ENCODE measurements around the gene DCPS. TPM values are rescaled to one million over a fixed set of nuclear protein-coding genes. Genes with fewer than 3 reads are reported as not detected.

Gene DCPS
- polyA plus RNA-seq, 1 of the 3 experiments (the other 2 are of a cell fraction) = 48.1 TPM

DNA sequence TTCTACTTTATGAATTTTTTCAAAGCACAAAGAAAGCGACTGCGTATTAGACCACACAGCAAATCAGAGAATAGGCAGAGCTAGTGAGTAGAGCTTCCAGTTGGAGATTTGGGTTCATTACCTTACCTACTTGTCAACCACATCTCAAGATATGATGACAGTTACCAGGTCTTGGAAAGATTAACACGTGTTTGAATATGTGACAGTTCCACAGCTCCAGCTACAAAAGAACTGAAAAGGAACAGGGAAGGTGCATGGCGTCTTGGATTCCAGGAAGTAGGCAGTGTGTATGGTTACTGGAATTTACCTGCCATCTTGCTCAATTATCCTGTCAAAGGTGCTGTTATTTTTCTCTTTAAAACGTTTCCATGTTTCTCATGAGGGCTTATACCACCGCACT lies 15.6 kb upstream of the DCPS start:
- H3K79me2 ChIP-seq (ENCODE audit: insufficient read depth) = peaks cover 33% of the 10 kb centered on the region
- 86% methylated on average over 6 of the region's 6 CpGs for WGBS (ENCODE audit: low lambda C conversion rate)
- no peaks in the 10 kb centered on the region for H3K9me3 ChIP-seq
- no peak for DNase-seq
- no peak overlapping the region for H3K9ac ChIP-seq
- no peak overlapping the region for H3K27ac ChIP-seq (ENCODE audit: low read depth in 2 of 2, low read length in 1 of 2)
- no peak overlapping the region for H3K4me3 ChIP-seq (ENCODE audit: low read depth in 2 of 2, low read length in 1 of 2)
- H3K27me3 ChIP-seq (ENCODE audit: insufficient read depth) = no peaks in the 10 kb centered on the region
- ChIA-PET CTCF (no interaction called here), POLR2A (no interaction called here)
- H4K20me1 ChIP-seq (ENCODE audit: insufficient read depth) = peaks cover 6% of the 10 kb centered on the region; the same call in 1 of the 2 replicates
- H3K36me3 ChIP-seq (replicated peaks in 1 of 2; ENCODE audit: control insufficient read depth in 1 of 2, insufficient read depth in 2 of 2, low read length in 1 of 2) = peaks cover 11 to 30% of the 10 kb centered on the region in 2 experiments
- no peak overlapping the region for H3K4me2 ChIP-seq
- TF ChIP-seq YY1 (IDR thresholded peaks at IDR 0.05; ENCODE audit: low read depth) (no peak), MXI1 (IDR thresholded peaks at IDR 0.05; ENCODE audit: low read depth, low read length) (no peak), NFIC (IDR thresholded peaks at IDR 0.05; ENCODE audit: borderline replicate concordance) (no peak), FOXJ3 (CRISPR knock-in tag; IDR thresholded peaks at IDR 0.05) (no peak), GABPA (IDR thresholded peaks at IDR 0.05; ENCODE audit: low read depth) (no peak), RFX5 (IDR thresholded peaks at IDR 0.05; ENCODE audit: low read length) (no peak), TEAD4 (IDR thresholded peaks at IDR 0.05; ENCODE audit: borderline replicate concordance, insufficient read depth) (no peak)
- TF ChIP-seq, protein P1, sequence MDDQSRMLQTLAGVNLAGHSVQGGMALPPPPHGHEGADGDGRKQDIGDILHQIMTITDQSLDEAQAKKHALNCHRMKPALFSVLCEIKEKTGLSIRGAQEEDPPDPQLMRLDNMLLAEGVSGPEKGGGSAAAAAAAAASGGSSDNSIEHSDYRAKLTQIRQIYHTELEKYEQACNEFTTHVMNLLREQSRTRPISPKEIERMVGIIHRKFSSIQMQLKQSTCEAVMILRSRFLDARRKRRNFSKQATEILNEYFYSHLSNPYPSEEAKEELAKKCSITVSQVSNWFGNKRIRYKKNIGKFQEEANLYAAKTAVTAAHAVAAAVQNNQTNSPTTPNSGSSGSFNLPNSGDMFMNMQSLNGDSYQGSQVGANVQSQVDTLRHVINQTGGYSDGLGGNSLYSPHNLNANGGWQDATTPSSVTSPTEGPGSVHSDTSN (IDR thresholded peaks at IDR 0.05) = no peak
- H3K9me2 ChIP-seq = no peaks in the 10 kb centered on the region
- H3F3A ChIP-seq (replicated peaks; ENCODE audit: insufficient read depth) = peaks cover 16% of the 10 kb centered on the region
- no peak overlapping the region for H2AFZ ChIP-seq (ENCODE audit: low read depth)
- peaks cover 9 to 32% of the 10 kb centered on the region in 2 experiments; a peak in 1 of 4 replicates for H3K4me1 ChIP-seq (ENCODE audit: control insufficient read depth in 1 of 2, insufficient read depth in 2 of 2, low read depth in 1 of 2, low read length in 1 of 2)

DNA sequence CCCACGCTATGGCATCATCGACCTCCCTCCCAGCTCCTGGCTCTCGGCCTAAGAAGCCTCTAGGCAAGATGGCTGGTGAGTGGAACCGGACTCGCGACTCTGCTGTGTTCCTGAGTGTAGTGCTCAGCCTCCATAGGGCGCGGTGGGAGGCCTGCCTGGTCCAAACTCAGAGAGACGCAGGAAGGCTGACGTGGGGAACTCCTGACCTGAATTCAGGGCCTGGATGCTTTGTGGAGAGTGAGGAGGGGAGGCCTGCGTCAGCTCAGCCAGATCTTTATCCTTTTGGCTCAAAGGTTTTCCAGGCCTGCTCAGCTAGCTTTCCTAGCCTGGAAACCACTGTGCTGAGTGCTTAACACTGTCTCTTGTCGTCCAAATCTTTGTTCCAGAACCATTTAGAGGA lies 13.0 kb upstream of the DCPS start:
- Histone ChIP-seq H2AFZ (ENCODE audit: low read depth) (no peak overlapping the region), H3K4me2 (no peak overlapping the region), H3K9me2 (no peaks in the 10 kb centered on the region), H3K9me3 (no peaks in the 10 kb centered on the region), H4K20me1 (ENCODE audit: insufficient read depth) (no peaks in the 10 kb centered on the region), H3F3A (replicated peaks; ENCODE audit: insufficient read depth) (peaks cover 4% of the 10 kb centered on the region), H3K79me2 (ENCODE audit: insufficient read depth) (peaks cover 16% of the 10 kb centered on the region), H3K36me3 (replicated peaks in 1 of 2; ENCODE audit: control insufficient read depth in 1 of 2, insufficient read depth in 2 of 2, low read length in 1 of 2) (peaks cover 22 to 42% of the 10 kb centered on the region in 2 experiments), H3K27me3 (ENCODE audit: insufficient read depth) (no peaks in the 10 kb centered on the region), H3K27ac (ENCODE audit: low read depth in 2 of 2, low read length in 1 of 2) (peak overlapping the region in 1 of 2 experiments; percentile 92; a peak in 2 of 4 replicates), H3K9ac (no peak overlapping the region), H3K4me1 (ENCODE audit: control insufficient read depth in 1 of 2, insufficient read depth in 2 of 2, low read depth in 1 of 2, low read length in 1 of 2) (peaks cover 0 to 29% of the 10 kb centered on the region in 2 experiments; a peak in 1 of 4 replicates), H3K4me3 (ENCODE audit: low read depth in 2 of 2, low read length in 1 of 2) (no peak overlapping the region)
- peak; percentile 69 for DNase-seq
- ChIA-PET CTCF (interaction anchor here (0.8 to 1.0 kb wide), 3 partner anchors 10 to 20 kb away, joined by 3 to 6 read pairs (median 3); no protein-coding TSS in a partner anchor), POLR2A (interaction anchor here (0.9 to 2.0 kb wide), 6 partner anchors 9 to 233 kb away, joined by 3 to 11 read pairs (median 5); partner anchors contain the start of genes DCPS, FOXRED1, SRPRA and TIRAP)
- TF ChIP-seq GATA2 (CRISPR knock-in tag; IDR thresholded peaks at IDR 0.05) (peak; percentile 83), EZH2phosphoT487 (IDR thresholded peaks at IDR 0.05; ENCODE audit: borderline replicate concordance, low read depth) (no peak), ELF1 (IDR thresholded peaks at IDR 0.05) (no peak)
- 56% methylated on average over 4 of the region's 12 CpGs for WGBS (ENCODE audit: low lambda C conversion rate)

DNA sequence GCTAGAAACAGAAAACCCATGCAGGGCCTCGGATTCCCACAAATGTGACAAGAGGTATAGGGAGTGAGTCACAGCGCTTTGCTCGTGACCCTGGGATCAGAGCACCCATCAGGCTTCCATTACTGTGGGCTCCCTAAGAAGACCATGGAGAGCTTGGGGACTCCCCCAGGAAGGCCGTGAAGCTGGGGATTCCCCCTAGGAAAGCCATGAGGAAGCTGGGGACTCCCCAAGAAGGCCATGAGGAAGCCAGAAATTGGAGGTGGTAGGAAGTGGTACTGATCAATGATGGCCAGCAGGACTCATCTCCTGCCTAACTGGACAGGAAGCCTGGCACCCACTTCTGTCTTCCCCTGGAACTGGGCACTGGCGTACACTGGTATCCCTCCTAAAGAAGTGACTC lies 10.1 kb upstream of the DCPS start:
- ChIA-PET CTCF (interaction anchor here (0.8 kb wide), 1 partner anchor 8 kb away, joined by 3 read pairs; no protein-coding TSS in a partner anchor), POLR2A (interaction anchor here (1.1 kb wide), 1 partner anchor 11 kb away, joined by 4 read pairs; no protein-coding TSS in a partner anchor)

More for the DNA sequence above, 10.1 kb upstream of the DCPS start:
- peaks cover 8% of the 10 kb centered on the region; the same call in 1 of the 2 replicates for H3K79me2 ChIP-seq (ENCODE audit: insufficient read depth)
- H3K9ac ChIP-seq = no peak overlapping the region
- no peak for DNase-seq
- H3K27ac ChIP-seq (ENCODE audit: low read depth in 2 of 2, low read length in 1 of 2) = no peak overlapping the region; a peak in 1 of 4 replicates
- H2AFZ ChIP-seq (ENCODE audit: low read depth) = no peak overlapping the region
- H3F3A ChIP-seq (replicated peaks; ENCODE audit: insufficient read depth) = peaks cover 11% of the 10 kb centered on the region
- no peaks in the 10 kb centered on the region for H4K20me1 ChIP-seq (ENCODE audit: insufficient read depth)
- H3K4me2 ChIP-seq = no peak overlapping the region
- no peaks in the 10 kb centered on the region for H3K9me2 ChIP-seq
- 98% methylated on average over 5 of the region's 5 CpGs for WGBS (ENCODE audit: low lambda C conversion rate)
- H3K9me3 ChIP-seq = no peaks in the 10 kb centered on the region
- no peaks in the 10 kb centered on the region for H3K27me3 ChIP-seq (ENCODE audit: insufficient read depth)
- H3K4me1 ChIP-seq (ENCODE audit: control insufficient read depth in 1 of 2, insufficient read depth in 2 of 2, low read depth in 1 of 2, low read length in 1 of 2) = peaks cover 0 to 29% of the 10 kb centered on the region in 2 experiments; a peak in 1 of 4 replicates
- no peak overlapping the region for H3K4me3 ChIP-seq (ENCODE audit: low read depth in 2 of 2, low read length in 1 of 2)
- H3K36me3 ChIP-seq (replicated peaks in 1 of 2; ENCODE audit: control insufficient read depth in 1 of 2, insufficient read depth in 2 of 2, low read length in 1 of 2) = peaks cover 20 to 45% of the 10 kb centered on the region in 2 experiments
- TF ChIP-seq CHD2 (IDR thresholded peaks at IDR 0.05; ENCODE audit: low read length, partially characterized antibody) (no peak), ELF1 (IDR thresholded peaks at IDR 0.05) (no peak), EZH2phosphoT487 (IDR thresholded peaks at IDR 0.05; ENCODE audit: borderline replicate concordance, low read depth) (no peak), FOSL2 (IDR thresholded peaks at IDR 0.05; ENCODE audit: borderline replicate concordance, low read depth) (no peak), RXRA (IDR thresholded peaks at IDR 0.05; ENCODE audit: borderline replicate concordance, low read depth) (no peak)
- TF ChIP-seq, protein P2, sequence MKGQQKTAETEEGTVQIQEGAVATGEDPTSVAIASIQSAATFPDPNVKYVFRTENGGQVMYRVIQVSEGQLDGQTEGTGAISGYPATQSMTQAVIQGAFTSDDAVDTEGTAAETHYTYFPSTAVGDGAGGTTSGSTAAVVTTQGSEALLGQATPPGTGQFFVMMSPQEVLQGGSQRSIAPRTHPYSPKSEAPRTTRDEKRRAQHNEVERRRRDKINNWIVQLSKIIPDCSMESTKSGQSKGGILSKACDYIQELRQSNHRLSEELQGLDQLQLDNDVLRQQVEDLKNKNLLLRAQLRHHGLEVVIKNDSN (IDR thresholded peaks at IDR 0.05; ENCODE audit: borderline replicate concordance, low read depth) = no peak

All from SK-N-SH (cell line).